Heart right ventricle (tissue), 16 donors: ENCODE data around the gene BOD1L2. TPM values are rescaled to one million over a fixed set of nuclear protein-coding genes. Genes with fewer than 3 reads are reported as not detected.

ENCODE experiments used
- ATAC-seq, 8 donors: fragments of 200-7000 bp; cut with Tn5 transposase; one replicate each; pipeline ENCODE4 v1.9.1; 2020; ENCODE audit warnings: mild to moderate bottlenecking in 8 of 8, moderate library complexity in 8 of 8, moderate number of reproducible peaks in 1 of 8
- DNase-seq, 2 donors: peaks; one replicate each; pipeline ENCODE4 v3.0.0-alpha.2; 2020
- H3K27ac ChIP-seq, 10 donors: fragments of 200-600 bp; sonication (generic) in 2 of 10; one replicate each; pipeline versions ENCODE4 v1.5.0 to v1.8.0; 2020 to 2022; ENCODE audit warnings: mild to moderate bottlenecking in 3 of 10
- H3K27me3 ChIP-seq, 7 donors: fragments of 200-600 bp; one replicate each; pipeline ENCODE4 v1.8.0; 2021 to 2022; ENCODE audit warnings: mild to moderate bottlenecking in 2 of 7
- H3K36me3 ChIP-seq, 9 donors: fragments of 200-600 bp; sonication (generic) in 1 of 9; one replicate each; pipeline versions ENCODE4 v1.5.0 to v1.8.0; 2020 to 2022; ENCODE audit warnings: mild to moderate bottlenecking in 2 of 9
- H3K4me1 ChIP-seq, 9 donors: fragments of 200-600 bp; sonication (generic) in 1 of 9; one replicate each; pipeline versions ENCODE4 v1.5.0 to v1.8.0; 2020 to 2022; ENCODE audit warnings: mild to moderate bottlenecking in 4 of 9
- H3K4me3 ChIP-seq, 10 donors: fragments of 200-600 bp; sonication (generic) in 2 of 10; one replicate each; pipeline versions ENCODE4 v1.5.0 to v1.8.0; 2020 to 2022; ENCODE audit warnings: mild to moderate bottlenecking in 7 of 10, moderate library complexity in 2 of 10
- H3K9me3 ChIP-seq, 11 donors: fragments of 200-600 bp in 10 of 11; sonication (generic) in 2 of 11; one replicate each; pipeline versions ENCODE4 v1.5.0 to v1.8.0; 2013 to 2022; ENCODE audit warnings: mild to moderate bottlenecking in 2 of 11, control low read depth in 1 of 11, moderate library complexity in 1 of 11
- WGBS, 2 donors: extraction: QIAGEN DNeasy Blood & Tissue Kit; methylation state at CpG; one replicate each; pipeline ENCODE4 v1.1.7; 2013; ENCODE audit warnings: inconsistent platforms in 1 of 2; 5-methylcytosine and 5-hydroxymethylcytosine counted together
- intact Hi-C, 10 donors: fragments of 100-400 bp; cut with DNase I; formaldehyde crosslinking; loops; one replicate each; pipeline versions ENCODE4 v1.11.1 to v1.14.2; 2022
- polyA plus RNA-seq, 2 donors: library from polyadenylated mRNA; stranded (reverse); fragments of 200-250 nt; gene quantifications; one replicate each; pipeline ENCODE4 v1.2.3, GENCODE V29; 2013
- total RNA-seq, 10 donors: library from RNA; stranded (reverse); fragmentation: NEBNext Ultra II Directional in 3 of 10; extraction: Animal tissue kit (Norgen Biotek cat#: 25700) in 3 of 10; gene quantifications; one replicate each; pipeline versions ENCODE4 v1.2.1 to v1.2.4, GENCODE V29; 2021 to 2023
- TF ChIP-seq, protein P1 (sequence below), 9 donors: fragments of 200-600 bp; sonication (generic) in 2 of 9; IDR thresholded peaks; one replicate each; pipeline versions ENCODE4 v1.5.0 to v1.8.0; 2021 to 2022; ENCODE audit warnings: antibody characterized with exemption in 9 of 9, mild to moderate bottlenecking in 5 of 9, moderate library complexity in 1 of 9
- donor health status: Arrhythmogenic right ventricular cardiomyopathy.
- donor health status: ischemic (EF 13 %, LVEDD 7.1; RV severe dilation, severe dysfunction).
- donor health status: healthy with polysubstance abuse.
- donor health status: DM: no; HTN: yes; CAD: no.
- donor health status: DM: no; HTN: no; CAD: no.
- donor health status: ischemic (EF 25% LVEDD 6.9; RV normal size, moderate dysfunction).
- donor health status: ischemic (EF 25% LVEDD 5.7; RV mildly dilated, moderate dysfunction).
- donor health status: healthy.
- donor health status: DM: yes; HTN: yes; CAD: no.
- donor health status: Ischemic cardiomyopathy.
- donor health status: ischemic (EF 35%, LVEDD 5.7; RV mildly dilated, moderate dysfunction).
- donor health status: nonischemic (EF 11% LVEDD 7.7; RV severe dilation, severe dysfunction).
- donor health status: DM: yes; HTN: yes; CAD: no.
- donor health status: PGD.
- donor health status: ischemic (EF 29% LVEDD 5.4; RV normal size, mild dysfunction).
- donor health status: nonischemic (EF 23%, LVEDD 6.1; RV moderate dilation, normal function).

The BOD1L2 gene
- total and polyA plus RNA-seq, 12 donors, result not detected

DNA sequence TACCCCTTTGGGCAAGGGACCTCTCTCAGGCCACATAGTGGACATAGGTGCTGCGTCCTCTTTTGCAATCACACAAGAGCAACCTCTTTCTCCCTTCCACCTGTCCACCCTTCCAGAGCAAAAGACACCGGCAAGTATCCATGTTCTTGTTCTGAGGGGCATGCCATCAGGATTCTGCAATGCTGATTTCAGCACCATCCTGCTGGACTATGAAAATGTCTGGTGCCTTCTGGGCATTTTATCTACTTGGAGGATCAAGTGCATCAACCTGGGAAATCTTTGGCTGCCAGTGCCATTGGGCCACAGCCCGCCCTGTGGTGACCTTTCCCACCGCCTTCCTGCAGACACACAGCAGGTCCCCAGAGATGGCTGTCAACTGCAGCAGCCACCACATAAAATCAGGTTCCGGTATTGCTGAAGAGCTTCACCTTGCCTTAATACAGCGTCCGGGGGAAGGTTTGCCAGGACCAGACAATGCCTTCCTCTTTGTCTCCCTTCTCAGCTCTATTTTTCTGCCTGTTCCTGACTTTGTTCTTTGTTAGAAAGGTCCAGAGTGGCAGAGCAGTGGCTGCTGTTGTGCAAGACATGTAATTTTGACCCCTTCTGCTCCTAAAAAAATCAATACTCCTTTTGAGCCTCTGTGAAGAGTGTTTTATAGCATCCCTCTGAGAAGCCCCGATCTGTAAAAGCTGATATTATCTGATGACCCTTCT is 18.5 kb upstream of the BOD1L2 start:
- Histone ChIP-seq H3K36me3 (no peaks in the 10 kb centered on the region), H3K9me3 (no peaks in the 10 kb centered on the region), H3K27me3 (peaks cover 0 to 40% (median 29%) of the 10 kb centered on the region in 7 donors), H3K4me3 (no peak overlapping the region), H3K4me1 (no peaks in the 10 kb centered on the region), H3K27ac (no peak overlapping the region)
- no peak for DNase-seq
- no peak for ATAC-seq
- TF ChIP-seq, protein P1, sequence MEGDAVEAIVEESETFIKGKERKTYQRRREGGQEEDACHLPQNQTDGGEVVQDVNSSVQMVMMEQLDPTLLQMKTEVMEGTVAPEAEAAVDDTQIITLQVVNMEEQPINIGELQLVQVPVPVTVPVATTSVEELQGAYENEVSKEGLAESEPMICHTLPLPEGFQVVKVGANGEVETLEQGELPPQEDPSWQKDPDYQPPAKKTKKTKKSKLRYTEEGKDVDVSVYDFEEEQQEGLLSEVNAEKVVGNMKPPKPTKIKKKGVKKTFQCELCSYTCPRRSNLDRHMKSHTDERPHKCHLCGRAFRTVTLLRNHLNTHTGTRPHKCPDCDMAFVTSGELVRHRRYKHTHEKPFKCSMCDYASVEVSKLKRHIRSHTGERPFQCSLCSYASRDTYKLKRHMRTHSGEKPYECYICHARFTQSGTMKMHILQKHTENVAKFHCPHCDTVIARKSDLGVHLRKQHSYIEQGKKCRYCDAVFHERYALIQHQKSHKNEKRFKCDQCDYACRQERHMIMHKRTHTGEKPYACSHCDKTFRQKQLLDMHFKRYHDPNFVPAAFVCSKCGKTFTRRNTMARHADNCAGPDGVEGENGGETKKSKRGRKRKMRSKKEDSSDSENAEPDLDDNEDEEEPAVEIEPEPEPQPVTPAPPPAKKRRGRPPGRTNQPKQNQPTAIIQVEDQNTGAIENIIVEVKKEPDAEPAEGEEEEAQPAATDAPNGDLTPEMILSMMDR (IDR thresholded peaks at IDR 0.05), result no peak
- intact Hi-C loops, result no loop called here
- 75 to 84% methylated on average over 8 of the region's 8 CpGs for WGBS, 2 donors

DNA sequence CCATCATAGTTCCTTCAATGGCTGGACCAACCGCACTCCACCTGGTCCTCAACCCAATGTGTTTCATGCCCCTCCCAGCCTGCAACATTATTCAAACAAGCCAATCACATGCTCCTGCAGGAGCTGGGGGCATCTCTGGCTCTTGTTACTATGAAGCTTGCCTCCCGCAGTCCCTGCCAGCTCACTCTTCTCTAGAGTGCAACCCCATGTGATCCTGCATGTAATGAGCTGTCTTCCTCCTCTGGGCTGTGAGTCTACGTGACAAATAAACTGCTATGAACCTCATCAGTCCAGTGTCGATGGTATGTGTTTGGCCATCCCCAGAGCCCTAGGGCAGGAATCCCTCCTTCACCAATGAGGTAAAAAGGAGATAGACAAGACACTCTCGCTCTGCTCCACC is 15.8 kb upstream of the BOD1L2 start:
- DNase-seq, result no peak
- no peak for ATAC-seq
- Histone ChIP-seq H3K27me3 (peaks cover 0 to 22% (median 7%) of the 10 kb centered on the region in 7 donors), H3K27ac (no peak overlapping the region), H3K4me1 (no peaks in the 10 kb centered on the region), H3K36me3 (no peaks in the 10 kb centered on the region), H3K4me3 (no peak overlapping the region), H3K9me3 (peaks cover 0 to 2% (median 0%) of the 10 kb centered on the region in 11 donors)
- TF ChIP-seq, protein P1 (IDR thresholded peaks at IDR 0.05), result no peak
- intact Hi-C loops, result no loop called here
- WGBS, 2 donors, result 80 to 82% methylated on average over 5 of the region's 5 CpGs

DNA sequence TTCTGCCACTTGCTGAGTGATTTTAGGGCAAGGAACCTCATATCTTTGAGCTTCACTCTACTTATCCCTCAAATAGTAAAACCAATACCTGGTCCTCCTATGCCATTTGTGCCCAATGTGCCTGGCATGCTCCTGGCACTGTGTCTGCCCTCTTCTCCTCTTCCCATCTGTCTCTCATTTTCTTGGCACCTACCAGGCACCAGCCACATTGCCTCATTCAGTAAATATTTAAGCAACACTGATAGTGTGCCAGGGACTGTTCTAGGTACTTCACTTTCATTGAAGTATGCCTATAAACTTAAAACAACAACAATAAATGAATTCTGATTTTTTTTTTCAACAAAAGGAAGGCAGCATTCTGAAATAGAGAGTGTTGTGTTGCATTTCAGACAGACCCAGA is 15.1 kb upstream of the BOD1L2 start:
- H3K27ac ChIP-seq, result no peak overlapping the region
- no peaks in the 10 kb centered on the region for H3K36me3 ChIP-seq
- ATAC-seq, result no peak
- H3K4me3 ChIP-seq, result no peak overlapping the region
- TF ChIP-seq, protein P1 (IDR thresholded peaks at IDR 0.05), result no peak
- intact Hi-C loops, result no loop called here
- DNase-seq, result no peak
- no peaks in the 10 kb centered on the region for H3K4me1 ChIP-seq
- peaks cover 0 to 17% (median 11%) of the 10 kb centered on the region in 7 donors for H3K27me3 ChIP-seq
- H3K9me3 ChIP-seq, result peaks cover 0 to 8% (median 0%) of the 10 kb centered on the region in 11 donors

DNA sequence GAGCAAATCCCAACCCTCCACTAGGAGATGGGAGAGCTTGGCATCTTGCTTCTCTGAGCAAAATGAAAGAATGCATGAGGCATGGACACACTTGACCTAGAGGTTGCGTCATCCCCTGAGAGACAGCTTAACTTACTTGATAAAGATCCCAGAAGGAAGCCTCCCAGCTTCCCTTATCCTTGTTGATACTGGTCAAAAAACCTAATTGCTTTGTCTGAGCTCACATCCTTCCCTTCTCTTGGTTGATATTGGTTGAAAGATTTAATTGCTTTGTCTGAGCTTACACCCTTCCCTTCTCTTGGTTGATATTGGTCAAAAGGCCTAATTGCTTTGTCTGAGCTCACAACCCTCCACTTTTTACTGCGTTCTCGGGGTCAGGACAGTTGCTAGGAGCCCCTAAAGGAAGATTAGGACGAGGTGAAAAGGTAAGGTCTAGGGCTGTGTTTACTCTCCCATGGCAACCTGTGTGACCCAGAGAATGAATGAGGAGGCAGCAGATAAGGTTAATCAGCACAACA is 12.2 kb upstream of the BOD1L2 start:
- intact Hi-C loops, result no loop called here
- Histone ChIP-seq H3K4me1 (no peaks in the 10 kb centered on the region), H3K36me3 (no peaks in the 10 kb centered on the region), H3K27ac (no peak overlapping the region), H3K9me3 (peaks cover 0 to 9% (median 0%) of the 10 kb centered on the region in 11 donors), H3K4me3 (no peak overlapping the region), H3K27me3 (peaks cover 0 to 5% (median 0%) of the 10 kb centered on the region in 7 donors)
- ATAC-seq (no peak), DNase-seq (no peak)
- TF ChIP-seq, protein P1 (IDR thresholded peaks at IDR 0.05), result no peak
- 23 to 28% methylated on average over 4 of the region's 4 CpGs for WGBS, 2 donors
